Left cardiac atrium (tissue), 4 donors: Measurements from ENCODE around the gene TSEN15. TPM values are rescaled to one million over a fixed set of nuclear protein-coding genes. Genes with fewer than 3 reads are reported as not detected.
A peak's percentile ranks its signal among the peaks of the same experiment; 100 is the strongest.

Experiments
- ATAC-seq, 2 donors: fragments of 200-7000 bp; cut with Tn5 transposase; one replicate each; pipeline ENCODE4 v1.9.1; 2020; ENCODE audit warnings: mild to moderate bottlenecking in 2 of 2, moderate library complexity in 2 of 2
- DNase-seq: peaks from one replicate; pipeline ENCODE4 v3.0.0-alpha.2; 2020
- intact Hi-C, 2 donors: fragments of 100-400 bp; cut with DNase I; formaldehyde crosslinking; loops; one replicate each; pipeline versions ENCODE4 v1.14.1 to v1.15.1; 2022 to 2023
- total RNA-seq, 2 donors: library from RNA; stranded (reverse); fragmentation: NEBNext Ultra II Directional; extraction: Animal tissue kit (Norgen Biotek cat#: 25700); gene quantifications; one replicate each; pipeline ENCODE4 v1.2.1, GENCODE V29; 2021
- donor health status: DM: no; HTN: yes; CAD: no.
- donor health status: DM: no; HTN: yes; CAD: no; lungs with severe emphysema.
- donor health status: DM: yes; HTN: yes; CAD: no.
- donor health status: Dilated cardiomyopathy.

Gene TSEN15
- total RNA-seq, 2 donors from 2014 or later = 20.2 to 23.6 TPM

DNA sequence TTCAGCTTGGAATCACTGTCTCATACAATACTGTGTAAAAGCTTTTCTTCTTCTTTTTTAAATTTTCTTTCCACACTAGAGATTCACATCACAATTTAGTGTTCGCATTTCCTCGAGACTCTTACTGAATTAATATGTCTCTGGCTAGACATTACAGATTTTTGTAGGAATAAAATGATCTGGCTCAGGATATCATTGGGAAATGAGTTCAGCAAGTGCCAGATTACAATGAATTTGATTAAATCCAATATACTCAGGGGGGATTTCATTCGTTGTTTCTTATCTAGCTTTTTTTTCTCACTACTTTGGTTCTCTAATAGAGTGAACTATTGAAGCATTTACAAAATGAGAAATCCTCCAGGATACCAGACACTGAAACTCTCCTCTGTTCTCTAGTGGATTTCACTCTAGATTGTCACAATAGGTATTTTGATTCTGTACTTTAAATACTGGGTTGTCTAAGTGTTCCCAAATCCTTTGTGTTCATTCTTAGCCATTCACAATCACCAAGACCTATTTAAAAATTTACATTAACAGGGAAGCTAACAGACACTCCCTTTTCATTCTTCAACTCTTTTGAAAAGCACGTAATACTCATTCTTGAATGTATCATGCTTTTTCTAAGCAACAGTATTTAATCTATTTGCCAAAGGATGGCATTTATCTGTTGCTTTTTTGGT lies 2.8 kb upstream of the TSEN15 start:
- ATAC-seq = no peak
- DNase-seq = no peak
- intact Hi-C loops = no loop called here

DNA sequence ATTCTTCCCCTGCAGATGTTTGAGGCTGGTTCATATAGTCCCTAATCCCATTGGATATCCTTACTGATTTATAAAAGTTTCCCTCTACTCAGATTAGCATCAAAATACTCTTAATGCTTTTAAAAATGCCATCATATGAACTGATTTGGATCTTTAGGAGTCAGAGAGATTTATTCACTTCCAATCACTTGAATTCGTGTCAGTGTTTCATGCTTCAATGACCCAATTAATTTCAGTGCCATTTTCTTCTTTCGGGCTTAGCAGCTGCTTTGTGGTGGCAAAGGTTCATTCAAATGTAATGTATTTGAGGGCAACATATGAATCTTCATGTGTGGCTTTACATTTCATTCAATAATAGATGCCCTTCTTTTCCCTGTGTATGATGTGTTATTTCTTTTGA lies 2.2 kb upstream of the TSEN15 start:
- intact Hi-C loops = no loop called here
- no peak for DNase-seq
- ATAC-seq = no peak

DNA sequence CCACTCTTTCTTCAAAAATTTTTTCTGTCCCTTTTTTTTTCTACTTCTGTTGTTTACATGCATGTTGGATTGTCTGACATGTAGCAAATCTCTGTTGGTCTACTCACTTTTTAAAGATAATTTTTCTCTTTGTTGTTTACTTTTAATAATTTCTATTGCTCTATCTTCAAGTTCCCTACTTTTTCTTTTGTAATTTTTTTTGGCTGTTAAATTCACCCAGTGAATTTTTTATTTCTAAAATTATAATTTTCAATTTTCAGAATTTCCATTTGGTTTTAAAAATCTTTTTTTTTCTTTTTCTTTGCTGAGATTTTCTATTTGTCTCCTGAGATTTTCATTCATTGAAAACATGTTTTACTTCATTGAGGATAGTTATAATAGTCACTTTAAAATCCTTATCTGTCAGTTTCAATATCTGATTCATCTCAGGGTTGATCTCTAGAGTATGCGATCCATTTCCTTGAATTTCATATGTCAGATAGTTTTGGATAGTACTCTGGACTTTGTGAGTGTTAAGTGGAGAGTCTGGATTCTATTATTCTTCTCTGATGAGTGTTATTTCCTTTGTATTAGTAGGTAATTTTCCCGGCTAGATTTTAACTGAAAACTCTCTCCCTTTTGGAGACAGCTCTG lies 1.6 kb upstream of the TSEN15 start:
- intact Hi-C loops = no loop called here
- ATAC-seq (no peak), DNase-seq (no peak)

DNA sequence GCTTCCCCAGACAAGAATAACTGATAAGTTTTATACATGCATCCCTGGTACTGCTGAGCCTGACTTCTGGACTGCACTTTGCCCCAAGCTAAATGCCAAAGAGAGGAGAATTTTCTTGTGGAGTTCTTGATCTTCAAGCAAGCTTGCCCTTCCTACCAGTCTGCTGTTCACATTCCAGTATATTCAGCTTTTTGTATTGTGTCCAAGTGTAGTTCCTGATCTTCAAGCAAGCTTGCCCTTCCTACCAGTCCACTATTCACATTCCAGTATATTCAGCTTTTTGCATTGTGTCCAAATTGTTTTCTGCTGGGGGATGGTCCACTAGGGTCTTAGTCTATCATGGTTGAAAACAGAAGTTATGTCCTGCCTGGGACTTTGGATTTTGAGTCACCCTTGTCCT lies 894 bp upstream of the TSEN15 start:
- DNase-seq = no peak
- intact Hi-C loops = no loop called here

GRCh38 chr1:184051138-184051484 lies 419 bp upstream of the TSEN15 start:
- intact Hi-C loops = no loop called here
- peak; percentile 7 to 36 for ATAC-seq

More for the DNA sequence above, 894 bp upstream of the TSEN15 start:
- ATAC-seq = no peak

DNA sequence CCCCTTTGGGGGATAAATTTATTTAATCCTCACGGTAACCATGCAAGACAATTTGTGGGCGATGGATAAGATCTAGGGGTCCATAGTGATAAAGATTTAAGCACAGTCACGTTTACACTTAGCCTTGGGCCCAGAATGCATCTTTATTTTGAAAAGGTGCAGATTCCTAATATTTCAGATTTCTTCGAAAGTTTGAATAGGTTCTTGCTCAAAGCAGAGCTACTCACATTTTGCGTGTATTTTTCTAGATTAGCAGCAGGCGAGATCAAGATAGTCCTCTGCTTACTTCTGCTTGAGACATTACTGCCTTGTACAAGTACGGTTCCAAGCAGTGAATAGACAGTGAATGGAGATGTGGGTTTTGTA lies 647 bp downstream of the TSEN15 start:
- intact Hi-C loops = no loop called here
- ATAC-seq (no peak), DNase-seq (no peak)

More at GRCh38 chr1:184051138-184051484, 419 bp upstream of the TSEN15 start:
- no peak for DNase-seq

DNA sequence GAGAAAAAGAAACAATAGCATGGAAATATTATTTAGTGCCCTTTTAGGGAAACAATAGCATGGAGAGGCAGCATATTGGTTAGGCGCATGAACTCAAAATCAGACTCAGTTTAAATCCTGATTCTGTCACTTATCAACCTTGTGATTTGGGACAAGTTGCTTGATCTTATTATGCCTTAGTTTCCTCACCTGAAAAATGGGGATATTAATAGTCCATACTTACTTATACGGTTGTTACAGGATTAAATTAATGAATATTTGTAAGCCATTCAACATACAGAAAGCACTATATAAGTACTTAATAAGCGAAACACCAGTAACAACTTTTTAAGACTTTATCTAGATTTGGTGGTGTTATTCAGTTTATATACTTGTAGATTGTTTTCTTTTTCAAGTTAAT lies 1.2 kb downstream of the TSEN15 start:
- DNase-seq (no peak), ATAC-seq (no peak)
- intact Hi-C loops = no loop called here

DNA sequence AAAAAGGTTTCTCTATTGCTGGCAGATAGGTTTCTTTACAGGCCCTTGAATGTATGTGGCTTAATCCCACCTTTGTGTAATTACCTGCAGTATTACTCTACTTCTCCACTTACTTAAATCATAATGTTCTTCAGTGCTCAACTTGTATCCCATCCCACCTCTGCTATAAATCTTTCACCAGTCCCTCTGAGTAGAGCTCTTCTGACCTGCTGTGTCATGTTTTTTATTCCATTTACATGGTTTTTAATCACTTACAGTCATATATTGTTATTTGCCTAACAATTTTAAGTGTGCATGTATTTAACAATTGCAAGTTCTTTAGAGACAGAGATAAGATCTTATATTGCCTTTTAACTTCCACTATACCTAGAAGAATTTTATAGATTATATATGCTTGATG lies 2.4 kb downstream of the TSEN15 start:
- DNase-seq (no peak), ATAC-seq (no peak)
- intact Hi-C loops = no loop called here

DNA sequence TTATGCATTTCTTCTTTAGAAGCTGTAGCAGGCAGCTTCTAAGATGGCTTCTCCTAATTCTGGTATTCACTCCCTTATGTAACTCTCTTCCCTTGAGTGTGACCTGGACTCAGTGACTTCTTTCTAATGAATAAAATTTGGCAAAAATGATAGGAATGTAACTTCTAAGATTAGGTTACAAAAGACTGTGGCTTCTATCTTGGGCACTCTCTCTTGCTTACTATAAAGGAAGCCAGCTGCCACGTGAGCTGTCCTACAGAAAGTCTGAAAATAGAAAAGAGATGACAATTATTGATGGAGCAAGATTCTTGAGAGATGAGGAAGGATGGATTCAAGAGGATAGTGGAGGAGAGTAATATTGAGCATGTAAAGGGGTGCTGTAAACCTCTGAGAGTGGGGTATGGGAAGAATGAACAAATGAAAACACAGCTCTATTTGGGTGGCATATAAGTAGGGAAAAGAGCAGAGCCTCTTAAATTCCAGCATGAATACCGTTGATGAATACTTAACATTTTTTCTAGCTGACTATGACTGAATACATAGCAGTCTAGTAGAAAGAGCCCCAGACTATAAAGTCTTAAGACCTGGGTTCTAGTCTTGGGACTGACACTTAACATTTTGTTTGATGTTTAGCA lies 5.5 kb downstream of the TSEN15 start:
- ATAC-seq = no peak
- no peak for DNase-seq
- intact Hi-C loops = no loop called here

DNA sequence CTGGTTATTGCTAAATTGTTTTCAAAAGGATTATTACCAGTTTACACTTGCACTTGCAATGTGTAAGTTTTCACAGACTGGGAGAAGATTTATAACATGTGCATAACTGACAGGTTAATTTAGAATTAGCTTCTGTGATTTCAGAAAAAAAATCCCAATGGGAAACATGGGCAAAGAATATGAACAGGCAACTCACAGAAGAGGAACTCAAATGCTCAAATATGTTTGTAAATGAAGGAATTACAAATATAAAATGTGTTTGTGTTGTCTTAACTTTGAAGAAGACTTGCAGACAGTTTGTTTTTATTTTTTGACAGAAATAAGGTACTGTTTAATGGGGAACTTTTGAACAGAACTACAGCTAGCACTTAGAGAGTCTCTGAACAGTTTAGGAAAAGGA lies 8.4 kb downstream of the TSEN15 start:
- intact Hi-C loops = no loop called here
- DNase-seq (no peak), ATAC-seq (no peak)

- DNase-seq (no peak), ATAC-seq (no peak)
- intact Hi-C loops = no loop called here
These were observed 8.8 kb downstream of the TSEN15 start for GRCh38 chr1:184060316-184060715.

DNA sequence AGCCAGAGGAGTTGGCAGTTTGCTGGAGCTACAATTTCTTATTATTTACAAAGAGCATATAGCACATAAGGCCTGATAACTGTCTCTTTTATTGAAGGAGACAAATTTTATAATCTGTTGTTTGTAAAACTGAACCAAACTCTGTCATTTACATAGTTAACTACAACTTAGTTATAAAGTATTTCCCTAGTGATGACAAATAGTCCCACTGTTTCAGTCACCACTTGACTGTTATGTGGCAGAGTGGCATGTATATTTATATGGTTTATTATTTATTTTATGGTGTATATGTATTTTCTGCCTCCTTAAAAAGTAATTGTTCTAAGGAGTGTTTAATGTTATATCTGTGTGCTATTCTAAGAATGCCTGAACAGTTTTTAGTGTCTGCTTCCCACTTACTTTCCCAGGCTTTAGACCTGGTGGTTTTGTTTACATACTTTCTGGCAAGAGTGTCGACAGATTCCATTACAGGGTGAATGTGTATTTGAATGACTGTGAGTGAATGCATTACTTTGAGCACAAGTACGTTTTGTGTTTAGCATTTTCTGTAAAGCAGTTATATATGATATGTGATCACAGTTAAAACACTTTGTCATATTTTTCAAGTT lies 10.0 kb downstream of the TSEN15 start:
- ATAC-seq (no peak), DNase-seq (no peak)
- intact Hi-C loops = no loop called here

GRCh38 chr1:184062640-184063286 lies 11.2 kb downstream of the TSEN15 start:
- intact Hi-C loops = no loop called here
- no peak for ATAC-seq
- DNase-seq = no peak

- ATAC-seq = no peak
- DNase-seq = no peak
- intact Hi-C loops = no loop called here
These were observed 14.0 kb downstream of the TSEN15 start for GRCh38 chr1:184065559-184065958.

- no peak for DNase-seq
- no peak for ATAC-seq
These were observed 16.8 kb downstream of the TSEN15 start for GRCh38 chr1:184068354-184068753.

GRCh38 chr1:184069675-184070074 lies 18.1 kb downstream of the TSEN15 start:
- intact Hi-C loops = loop anchor here in 1 of 2 donors (2.0 to 10.0 kb wide), 2 partner anchors 491 to 595 kb away; no protein-coding TSS in a partner anchor
- ATAC-seq (no peak), DNase-seq (no peak)

More at GRCh38 chr1:184068354-184068753, 16.8 kb downstream of the TSEN15 start:
- intact Hi-C loops = loop anchor here in 1 of 2 donors (2.0 kb wide), 1 partner anchor 492 kb away; no protein-coding TSS in a partner anchor

DNA sequence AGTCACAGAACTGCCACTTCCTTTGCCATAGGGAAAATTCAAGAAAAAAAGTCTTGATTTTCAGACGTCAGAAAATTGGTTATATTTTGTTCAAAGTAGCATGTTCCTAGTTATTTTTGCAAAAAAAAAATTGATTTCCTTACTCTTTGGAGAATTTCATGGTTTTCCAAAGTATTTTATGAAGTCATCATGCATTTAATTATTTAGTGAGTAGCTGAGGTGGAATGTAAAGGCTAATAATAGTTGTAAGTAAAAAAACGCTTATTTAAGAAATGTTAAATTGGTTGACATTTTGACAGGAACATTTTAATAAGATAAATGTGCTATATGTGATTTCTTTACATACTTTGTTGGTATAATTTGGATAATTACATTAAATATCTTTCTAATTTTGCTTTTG lies 20.8 kb downstream of the TSEN15 start:
- DNase-seq (no peak), ATAC-seq (no peak)
- intact Hi-C loops = loop anchor here in 1 of 2 donors (10.0 kb wide), 1 partner anchor 592 kb away; no protein-coding TSS in a partner anchor

DNA sequence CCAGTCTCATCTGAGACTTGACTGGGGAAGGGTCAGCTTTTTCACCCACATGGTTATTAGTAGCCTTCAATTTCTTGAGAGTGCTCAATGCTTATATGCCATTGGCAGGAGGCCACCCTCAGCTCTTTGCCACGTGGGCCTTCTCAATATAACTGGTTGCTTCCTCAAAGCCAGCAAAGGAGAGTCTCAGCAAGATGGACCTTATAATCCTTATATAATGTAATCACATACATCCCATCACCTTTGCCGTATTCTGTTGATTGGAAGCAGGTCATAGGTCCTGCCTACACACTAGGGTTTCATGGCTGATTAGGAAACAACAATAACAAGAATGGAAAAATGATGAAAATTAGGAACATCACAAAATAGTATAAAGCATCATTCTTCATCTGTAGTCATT lies 22.9 kb downstream of the TSEN15 start:
- DNase-seq = no peak
- no peak for ATAC-seq
- intact Hi-C loops = loop anchor here in 1 of 2 donors (2.0 to 10.0 kb wide), 2 partner anchors 148 to 590 kb away; no protein-coding TSS in a partner anchor
